GM18870 (cell line): ENCODE data around the gene CTBS.
"Not testable (repeated sequence)": the region's sequence is repeated elsewhere in the genome, so short reads cannot be mapped to it uniquely, and the experiment has no call there.

Experiments
- ATAC-seq: cut with Tn5 transposase; IDR thresholded peaks from one replicate; pipeline ENCODE4 v1.9.1; 2021; ENCODE audit warnings: moderate library complexity; ENCODE audit not compliant: unreplicated experiment

CTBS gene, protein sequence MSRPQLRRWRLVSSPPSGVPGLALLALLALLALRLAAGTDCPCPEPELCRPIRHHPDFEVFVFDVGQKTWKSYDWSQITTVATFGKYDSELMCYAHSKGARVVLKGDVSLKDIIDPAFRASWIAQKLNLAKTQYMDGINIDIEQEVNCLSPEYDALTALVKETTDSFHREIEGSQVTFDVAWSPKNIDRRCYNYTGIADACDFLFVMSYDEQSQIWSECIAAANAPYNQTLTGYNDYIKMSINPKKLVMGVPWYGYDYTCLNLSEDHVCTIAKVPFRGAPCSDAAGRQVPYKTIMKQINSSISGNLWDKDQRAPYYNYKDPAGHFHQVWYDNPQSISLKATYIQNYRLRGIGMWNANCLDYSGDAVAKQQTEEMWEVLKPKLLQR

GRCh38 chr1:84573967-84574842, at the start of gene CTBS:
Gene CTBS (minus strand): TSS chr1:84574440. CDS start chr1:84574415, 25 bp downstream.
- ATAC-seq, result peak; percentile 53

DNA sequence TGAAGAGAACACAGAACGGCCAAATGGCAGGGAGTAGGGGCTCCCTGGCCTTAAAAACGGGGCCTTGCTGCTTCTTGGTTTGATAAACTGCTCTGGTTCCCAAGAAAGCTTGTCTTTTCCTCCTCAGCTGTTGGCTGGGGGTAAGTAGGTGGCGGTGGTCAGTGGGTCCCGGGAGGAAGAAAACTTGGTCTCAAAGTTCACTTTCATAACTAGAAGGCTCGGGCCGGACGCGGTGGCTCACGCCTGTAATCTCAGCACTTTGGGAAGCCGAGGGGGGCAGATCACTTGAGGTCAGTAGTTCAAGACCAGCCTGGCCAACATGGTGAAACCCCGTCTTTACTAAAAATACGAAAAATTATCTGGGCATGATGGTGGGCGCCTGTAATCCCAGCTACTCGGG, 47.3 kb upstream of the CTBS start:
- ATAC-seq, result no peak

DNA sequence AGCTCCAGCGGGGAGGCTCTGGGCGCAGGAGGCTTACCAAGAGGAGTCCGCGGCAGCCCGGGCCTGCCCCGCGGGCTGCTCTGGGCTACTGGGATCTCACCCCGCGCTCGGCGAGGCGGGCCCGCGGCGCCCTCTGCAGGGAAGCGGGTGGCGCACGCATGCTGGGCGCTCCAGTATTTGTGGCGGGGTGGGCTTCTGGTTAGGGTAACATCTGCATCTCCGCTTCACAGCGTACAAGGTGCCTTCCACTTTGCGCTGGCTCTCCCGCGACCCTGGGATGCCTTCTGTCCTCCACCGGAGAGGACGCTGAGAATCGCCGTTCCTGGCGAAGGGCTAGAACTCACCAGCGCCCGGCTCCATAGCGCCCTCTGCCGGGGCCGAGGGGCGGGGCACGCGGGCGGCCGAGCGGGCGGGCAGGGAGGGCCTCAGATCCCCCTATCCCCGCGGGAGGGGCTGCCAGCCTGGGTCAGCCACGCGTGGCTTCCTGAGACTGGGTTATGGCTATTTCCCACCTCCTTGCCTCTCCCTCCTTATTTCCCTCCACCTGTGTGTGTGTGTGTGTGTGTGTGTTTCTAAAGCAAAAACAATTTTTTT, 46.6 kb upstream of the CTBS start:
- peak; percentile 87 for ATAC-seq

DNA sequence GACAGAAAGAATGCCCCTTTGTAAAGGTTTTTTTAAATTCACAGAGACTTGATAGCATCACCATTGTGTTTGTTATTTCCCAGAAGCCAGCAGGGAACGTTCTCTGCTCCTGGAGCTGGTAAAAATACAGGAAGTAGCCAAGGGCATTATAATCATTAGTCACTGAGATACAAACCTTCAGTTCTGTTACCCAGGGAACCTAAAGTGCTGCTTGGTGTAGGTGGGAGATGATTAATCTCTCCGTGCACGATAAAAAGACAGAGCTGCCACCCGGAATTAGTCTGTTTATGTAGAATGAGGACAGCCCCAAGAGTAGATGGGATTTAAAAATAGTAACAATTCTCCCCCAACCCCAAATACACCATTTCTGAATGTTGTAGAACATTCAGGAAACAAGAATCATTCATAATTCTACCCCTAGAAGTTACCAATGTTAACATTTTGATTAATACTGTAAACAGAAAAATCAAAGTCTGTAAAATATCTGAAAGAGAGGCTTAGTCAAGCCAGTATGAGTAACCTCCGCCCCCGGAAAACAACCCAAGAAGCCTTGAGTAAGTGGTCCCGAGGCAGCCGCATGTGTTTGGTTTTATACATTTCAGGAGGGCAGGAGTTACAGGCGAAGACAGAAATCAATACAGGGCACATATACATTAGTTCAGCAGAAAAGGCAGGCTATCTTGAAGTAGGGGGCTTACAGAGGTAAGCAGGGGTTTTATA, 45.3 kb upstream of the CTBS start:
- no peak for ATAC-seq

DNA sequence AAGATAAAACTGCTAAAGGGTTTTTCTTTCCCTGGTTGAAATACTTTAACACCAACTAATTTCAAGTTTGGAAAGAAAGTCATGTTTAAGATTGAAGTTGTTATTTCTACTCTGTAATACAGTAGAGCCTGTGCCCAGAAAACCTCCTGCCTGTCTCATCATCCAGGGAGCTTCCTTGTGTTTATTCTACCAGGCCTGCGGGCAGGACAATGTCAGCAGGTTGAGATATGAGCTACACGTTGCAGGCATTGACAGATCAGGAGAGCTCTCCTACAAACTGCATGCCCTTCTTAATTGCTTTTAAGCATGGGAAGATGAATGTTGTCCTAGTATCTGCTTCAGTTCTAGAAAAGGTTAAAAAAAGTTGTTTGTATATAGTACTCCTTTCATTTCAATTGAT, 43.1 kb upstream of the CTBS start:
- no peak for ATAC-seq

- ATAC-seq, result no peak
These were observed 41.5 kb upstream of the CTBS start for GRCh38 chr1:84615790-84616189.

DNA sequence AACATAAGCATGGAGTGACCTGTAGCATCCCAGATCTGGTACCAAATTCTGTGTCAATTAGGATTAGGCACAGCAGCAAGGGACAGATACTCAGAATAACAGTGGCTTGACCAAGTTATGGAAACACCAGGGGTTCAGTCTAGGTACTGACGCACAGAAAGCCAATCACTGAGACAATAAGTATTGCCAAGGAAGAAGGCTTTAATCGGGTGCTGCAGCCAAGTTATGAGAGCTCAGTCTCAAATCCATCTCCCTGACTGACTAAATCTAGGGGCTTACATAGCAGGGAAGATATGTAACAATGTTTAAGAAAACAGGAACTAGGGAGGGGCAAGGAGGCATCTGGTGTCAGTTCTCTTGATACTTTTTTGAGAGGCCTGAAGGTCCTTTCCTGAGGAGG, 39.6 kb upstream of the CTBS start:
- ATAC-seq, result no peak

GRCh38 chr1:84613026-84613425, 38.8 kb upstream of the CTBS start:
- ATAC-seq, result no peak

GRCh38 chr1:84611796-84612195, 37.6 kb upstream of the CTBS start:
- no peak for ATAC-seq

DNA sequence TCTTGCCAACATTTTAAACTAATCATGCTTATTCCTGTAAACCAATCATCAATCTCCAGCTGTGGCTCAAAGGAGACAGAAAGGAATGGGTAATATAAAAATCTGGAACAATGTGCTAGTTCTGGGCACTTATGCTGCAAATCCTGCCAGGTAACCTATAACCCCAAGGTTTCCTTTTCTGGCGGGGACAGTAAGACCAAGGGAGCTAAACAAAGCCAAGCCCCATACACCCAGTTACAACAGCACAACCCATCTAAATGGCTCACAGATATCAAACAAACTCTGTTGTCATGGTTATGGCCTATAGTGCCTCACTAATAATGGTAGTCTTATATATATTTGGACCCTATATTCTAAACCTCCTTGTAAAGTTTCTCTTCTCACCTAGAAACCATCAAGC, 36.9 kb upstream of the CTBS start:
- ATAC-seq, result no peak

- ATAC-seq, result no peak
These were observed 32.7 kb upstream of the CTBS start for GRCh38 chr1:84606977-84607376.

- ATAC-seq, result no peak
These were observed 30.9 kb upstream of the CTBS start for GRCh38 chr1:84605157-84605556.

GRCh38 chr1:84603941-84604830, 29.9 kb upstream of the CTBS start:
- no peak for ATAC-seq

GRCh38 chr1:84603223-84603622, 29.0 kb upstream of the CTBS start:
- no peak for ATAC-seq

DNA sequence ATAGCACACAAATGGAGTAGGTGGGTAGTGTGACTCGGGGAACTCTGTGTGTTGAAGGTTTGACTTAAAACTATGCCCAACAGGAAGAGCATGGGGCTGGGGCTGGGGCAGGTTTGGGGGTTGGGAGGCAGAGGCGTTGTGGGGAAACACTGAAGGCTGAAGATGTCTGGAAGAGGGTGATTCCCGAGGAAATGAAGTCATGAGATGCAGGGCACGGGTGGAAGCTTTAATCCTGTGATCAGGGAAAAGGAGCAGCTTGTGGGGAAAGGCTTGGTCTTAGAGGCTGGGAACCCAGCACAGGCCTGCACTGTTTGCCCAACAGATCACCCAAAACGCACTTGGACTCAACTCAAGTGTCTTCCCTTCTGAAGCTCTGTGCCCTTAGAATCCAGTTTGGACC, 26.6 kb upstream of the CTBS start:
- ATAC-seq, result no peak

GRCh38 chr1:84598846-84599741, 24.9 kb upstream of the CTBS start:
- peak; percentile 81 for ATAC-seq

- no peak for ATAC-seq
These were observed 24.2 kb upstream of the CTBS start for GRCh38 chr1:84598418-84598817.

DNA sequence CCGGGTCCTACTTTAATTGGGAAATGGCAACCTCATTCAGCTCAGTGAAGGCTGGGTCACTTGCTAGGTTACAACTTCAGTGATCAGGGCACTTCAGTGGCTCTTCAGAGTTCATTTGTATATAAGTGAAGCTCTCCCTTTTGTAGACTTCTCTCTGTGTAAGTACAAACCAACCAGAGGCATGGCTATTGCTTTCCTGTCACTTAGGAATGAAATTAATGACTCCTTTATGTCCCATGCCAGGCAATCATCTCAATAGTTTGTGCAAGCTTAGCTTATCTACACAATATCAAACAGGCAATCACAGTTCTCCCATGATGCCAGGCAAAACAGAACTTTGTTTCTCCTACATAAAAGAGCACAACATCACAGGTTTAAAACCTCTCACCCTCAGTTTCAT, 22.8 kb upstream of the CTBS start:
- no peak for ATAC-seq

GRCh38 chr1:84594959-84595358, 20.7 kb upstream of the CTBS start:
- ATAC-seq, result not testable (repeated sequence)
